GM19397 (cell line): ENCODE measurements around the gene PCK1.

Experiments
- ATAC-seq: cut with Tn5 transposase; IDR thresholded peaks from one replicate; pipeline ENCODE4 v1.9.1; 2021; ENCODE audit warnings: mild to moderate bottlenecking, moderate library complexity; ENCODE audit not compliant: unreplicated experiment

The PCK1 gene

GRCh38 chr20:57600320-57601210 is 39.7 kb downstream of the PCK1 start:
- no peak for ATAC-seq

GRCh38 chr20:57601211-57601570 is 40.3 kb downstream of the PCK1 start:
- ATAC-seq = no peak

GRCh38 chr20:57601737-57602136 is 40.8 kb downstream of the PCK1 start:
- no peak for ATAC-seq

GRCh38 chr20:57603120-57603519 is 42.2 kb downstream of the PCK1 start:
- ATAC-seq = no peak

- ATAC-seq = no peak
These were observed 44.1 kb downstream of the PCK1 start for GRCh38 chr20:57605045-57605444.

- no peak for ATAC-seq
These were observed 45.0 kb downstream of the PCK1 start for GRCh38 chr20:57605878-57606277.

GRCh38 chr20:57608516-57608915 is 47.6 kb downstream of the PCK1 start:
- no peak for ATAC-seq

- ATAC-seq = no peak
These were observed 48.4 kb downstream of the PCK1 start for GRCh38 chr20:57609086-57609841.

- ATAC-seq = no peak
These were observed 48.9 kb downstream of the PCK1 start for GRCh38 chr20:57609842-57610167.

GRCh38 chr20:57610261-57610952 is 49.5 kb downstream of the PCK1 start:
- no peak for ATAC-seq

- ATAC-seq = no peak
These were observed 50.8 kb downstream of the PCK1 start for GRCh38 chr20:57611586-57612311.

- ATAC-seq = no peak
These were observed 51.5 kb downstream of the PCK1 start for GRCh38 chr20:57612436-57612835.

GRCh38 chr20:57612916-57613315 is 52.0 kb downstream of the PCK1 start:
- no peak for ATAC-seq

- no peak for ATAC-seq
These were observed 52.6 kb downstream of the PCK1 start for GRCh38 chr20:57613481-57613921.

- ATAC-seq = no peak
These were observed 53.9 kb downstream of the PCK1 start for GRCh38 chr20:57614490-57615444.

- ATAC-seq = no peak
These were observed 54.5 kb downstream of the PCK1 start for GRCh38 chr20:57615445-57615811.

- ATAC-seq = no peak
These were observed 55.4 kb downstream of the PCK1 start for GRCh38 chr20:57616143-57616951.

- ATAC-seq = no peak
These were observed 56.3 kb downstream of the PCK1 start for GRCh38 chr20:57617079-57617795.
